Lower lobe of right lung (tissue), 2 donors: ENCODE data around the gene NCOA3. TPM values are rescaled to one million over a fixed set of nuclear protein-coding genes. Genes with fewer than 3 reads are reported as not detected.

ENCODE experiments used
- ATAC-seq, 2 donors: fragments of 200-7000 bp; cut with Tn5 transposase; one replicate each; pipeline ENCODE4 v1.9.1; 2020 to 2022; ENCODE audit warnings: mild to moderate bottlenecking in 2 of 2, moderate library complexity in 2 of 2
- DNase-seq: peaks from one replicate; pipeline ENCODE4 v3.0.0-alpha.2; 2020
- H3K27ac ChIP-seq: fragments of 200-600 bp; one replicate; pipeline ENCODE4 v1.8.0; 2022
- H3K27me3 ChIP-seq: fragments of 200-600 bp; one replicate; pipeline ENCODE4 v1.8.0; 2022; ENCODE audit warnings: low read depth
- H3K36me3 ChIP-seq: fragments of 200-600 bp; one replicate; pipeline ENCODE4 v1.8.0; 2022; ENCODE audit warnings: mild to moderate bottlenecking
- H3K4me1 ChIP-seq: fragments of 200-600 bp; one replicate; pipeline ENCODE4 v1.8.0; 2022
- H3K4me3 ChIP-seq: fragments of 200-600 bp; one replicate; pipeline ENCODE4 v1.8.0; 2022; ENCODE audit warnings: mild to moderate bottlenecking
- H3K9me3 ChIP-seq: fragments of 200-600 bp; one replicate; pipeline ENCODE4 v1.8.0; 2022
- CTCF ChIP-seq: fragments of 200-600 bp; IDR thresholded peaks from one replicate; pipeline ENCODE4 v1.8.0; 2022; ENCODE audit warnings: antibody characterized with exemption, mild to moderate bottlenecking
- intact Hi-C: fragments of 100-400 bp; cut with DNase I; formaldehyde crosslinking; loops from one replicate; pipeline ENCODE4 v1.11.0; 2022
- total RNA-seq: library from RNA; stranded (reverse); fragmentation: NEBNext Ultra II Directional; extraction: Animal tissue kit (Norgen Biotek cat#: 25700); gene quantifications from one replicate; pipeline ENCODE4 v1.2.1, GENCODE V29; 2021
- donor health status: DM: no; HTN: yes; CAD: no; lungs with severe emphysema.

The NCOA3 gene
- total RNA-seq, 1 donor from 2014 or later = 42.1 TPM

GRCh38 chr20:47618479-47618878 is 116.8 kb downstream of the NCOA3 start:
- ATAC-seq (no peak), DNase-seq (no peak)
- Histone ChIP-seq H3K9me3 (no peaks in the 10 kb centered on the region), H3K4me3 (no peak overlapping the region), H3K27me3 (no peaks in the 10 kb centered on the region), H3K36me3 (peaks cover 15% of the 10 kb centered on the region), H3K27ac (no peak overlapping the region), H3K4me1 (peaks cover 3% of the 10 kb centered on the region)
- no peak for TF ChIP-seq CTCF
- intact Hi-C loops = no loop called here

GRCh38 chr20:47620808-47621805 is 119.4 kb downstream of the NCOA3 start:
- TF ChIP-seq CTCF = peak; percentile 90
- intact Hi-C loops = no loop called here
- ATAC-seq (no peak), DNase-seq (no peak)
- Histone ChIP-seq H3K9me3 (no peaks in the 10 kb centered on the region), H3K4me1 (no peaks in the 10 kb centered on the region), H3K27me3 (no peaks in the 10 kb centered on the region), H3K27ac (peak overlapping the region; percentile 1), H3K36me3 (peaks cover 40% of the 10 kb centered on the region), H3K4me3 (no peak overlapping the region)

- H3K27me3 ChIP-seq = no peaks in the 10 kb centered on the region
- H3K27ac ChIP-seq = no peak overlapping the region
- no peak overlapping the region for H3K4me3 ChIP-seq
- no peaks in the 10 kb centered on the region for H3K9me3 ChIP-seq
- DNase-seq = no peak
- ATAC-seq = no peak
- no peaks in the 10 kb centered on the region for H3K4me1 ChIP-seq
- no peak for TF ChIP-seq CTCF
- peaks cover 51% of the 10 kb centered on the region for H3K36me3 ChIP-seq
- intact Hi-C loops = no loop called here
Measured at GRCh38 chr20:47622118-47622665, 120.5 kb downstream of the NCOA3 start.

GRCh38 chr20:47623206-47623605 is 121.5 kb downstream of the NCOA3 start:
- intact Hi-C loops = no loop called here
- no peak for TF ChIP-seq CTCF
- ATAC-seq (no peak), DNase-seq (no peak)
- H3K9me3 ChIP-seq = no peaks in the 10 kb centered on the region
- no peaks in the 10 kb centered on the region for H3K4me1 ChIP-seq
- no peaks in the 10 kb centered on the region for H3K27me3 ChIP-seq
- H3K36me3 ChIP-seq = peaks cover 61% of the 10 kb centered on the region
- H3K4me3 ChIP-seq = no peak overlapping the region
- no peak overlapping the region for H3K27ac ChIP-seq

- no peaks in the 10 kb centered on the region for H3K27me3 ChIP-seq
- DNase-seq = no peak
- intact Hi-C loops = no loop called here
- TF ChIP-seq CTCF = no peak
- H3K36me3 ChIP-seq = peaks cover 97% of the 10 kb centered on the region
- no peak overlapping the region for H3K4me3 ChIP-seq
- H3K27ac ChIP-seq = no peak overlapping the region
- no peaks in the 10 kb centered on the region for H3K4me1 ChIP-seq
- no peak for ATAC-seq
- no peaks in the 10 kb centered on the region for H3K9me3 ChIP-seq
Measured at GRCh38 chr20:47627540-47627939, 125.9 kb downstream of the NCOA3 start.
